ENCODE measurements around the gene OTOG.

The OTOG gene

DNA sequence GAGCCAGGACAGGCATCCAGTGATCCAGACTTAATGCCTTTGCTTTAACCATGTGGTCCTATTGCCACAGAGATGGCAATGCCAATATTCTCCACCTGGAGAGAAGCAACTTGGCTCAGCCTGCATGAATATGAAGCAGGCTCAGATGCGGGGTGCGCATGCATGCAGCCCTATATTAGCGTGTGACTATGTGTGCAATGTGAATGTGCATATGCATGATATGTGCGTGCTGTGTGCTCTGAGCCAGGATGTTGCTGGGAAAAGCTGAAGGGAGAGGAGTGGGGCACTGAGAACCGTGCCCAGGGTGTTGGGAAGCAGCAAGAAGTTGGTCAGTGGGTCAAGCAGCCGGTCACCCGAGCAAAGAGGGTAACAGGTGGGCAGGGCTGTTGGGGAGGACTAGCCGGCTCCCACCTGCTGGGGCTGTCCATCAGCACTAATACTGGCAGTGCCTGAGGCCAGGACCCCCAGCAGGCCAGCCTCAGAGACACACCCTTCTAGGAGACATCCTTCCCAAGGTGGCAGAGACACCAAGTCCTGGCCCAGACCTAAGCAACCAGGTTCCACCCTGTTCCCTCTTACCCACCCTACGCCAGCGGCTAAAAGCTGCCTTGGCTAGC lies 147.5 kb downstream of the OTOG start:
- DNase-seq (ENCODE audit: low read depth): no peak
- TF ChIP-seq, protein P1, sequence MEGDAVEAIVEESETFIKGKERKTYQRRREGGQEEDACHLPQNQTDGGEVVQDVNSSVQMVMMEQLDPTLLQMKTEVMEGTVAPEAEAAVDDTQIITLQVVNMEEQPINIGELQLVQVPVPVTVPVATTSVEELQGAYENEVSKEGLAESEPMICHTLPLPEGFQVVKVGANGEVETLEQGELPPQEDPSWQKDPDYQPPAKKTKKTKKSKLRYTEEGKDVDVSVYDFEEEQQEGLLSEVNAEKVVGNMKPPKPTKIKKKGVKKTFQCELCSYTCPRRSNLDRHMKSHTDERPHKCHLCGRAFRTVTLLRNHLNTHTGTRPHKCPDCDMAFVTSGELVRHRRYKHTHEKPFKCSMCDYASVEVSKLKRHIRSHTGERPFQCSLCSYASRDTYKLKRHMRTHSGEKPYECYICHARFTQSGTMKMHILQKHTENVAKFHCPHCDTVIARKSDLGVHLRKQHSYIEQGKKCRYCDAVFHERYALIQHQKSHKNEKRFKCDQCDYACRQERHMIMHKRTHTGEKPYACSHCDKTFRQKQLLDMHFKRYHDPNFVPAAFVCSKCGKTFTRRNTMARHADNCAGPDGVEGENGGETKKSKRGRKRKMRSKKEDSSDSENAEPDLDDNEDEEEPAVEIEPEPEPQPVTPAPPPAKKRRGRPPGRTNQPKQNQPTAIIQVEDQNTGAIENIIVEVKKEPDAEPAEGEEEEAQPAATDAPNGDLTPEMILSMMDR (conservative IDR thresholded peaks at IDR 0.05; ENCODE audit: low read depth, low read length): no peak
- no peak overlapping the region for H3K4me3 ChIP-seq (ENCODE audit: low read depth, low read length)

DNA sequence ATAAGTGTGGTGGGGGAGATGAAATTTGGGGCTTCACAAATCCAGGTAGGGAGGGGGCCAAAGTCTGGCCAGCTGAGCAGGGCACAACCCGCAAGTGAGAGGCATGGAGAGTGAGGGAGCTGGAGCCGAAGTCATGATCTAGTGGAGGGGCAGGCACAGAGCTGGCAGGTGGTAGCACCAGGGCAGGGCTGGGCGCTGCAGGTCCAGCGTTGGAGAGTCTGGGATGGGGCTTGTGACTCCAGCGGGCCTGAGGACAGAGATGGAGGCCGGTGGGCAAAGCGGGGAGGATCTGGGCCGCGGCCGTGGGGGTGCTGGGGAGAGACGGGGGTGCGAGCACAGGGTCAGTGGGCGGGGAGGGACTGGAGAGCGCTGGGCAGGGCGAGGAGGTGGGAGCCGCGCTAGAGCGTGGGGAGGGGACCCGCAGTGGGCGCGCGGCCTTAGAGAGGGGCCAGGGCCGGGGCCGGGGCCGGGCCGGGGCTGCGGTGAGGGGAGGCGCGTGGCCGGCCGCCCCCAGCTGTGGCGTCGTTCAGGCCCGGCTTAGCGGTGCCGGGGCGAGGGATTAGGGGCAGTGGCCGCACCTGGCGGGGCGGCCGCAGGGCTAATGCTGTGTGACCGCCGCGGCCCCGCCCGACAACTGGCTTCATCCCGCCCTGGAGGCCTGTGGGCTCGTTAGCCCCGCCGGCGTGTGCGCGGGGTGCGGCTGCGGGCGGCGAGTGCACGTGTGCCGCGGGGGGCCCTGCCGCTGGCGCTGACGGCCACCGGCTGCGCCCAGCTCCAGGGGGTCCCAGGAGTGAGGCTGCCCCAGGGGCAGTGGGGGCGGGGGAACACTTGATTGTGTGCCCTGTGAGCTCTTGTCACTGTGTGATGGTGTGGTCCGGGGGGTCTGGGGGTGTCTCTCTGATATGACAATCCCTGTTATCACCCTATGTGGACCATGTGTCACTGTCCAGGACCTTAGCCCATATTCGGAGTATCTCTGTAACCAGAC lies 148.7 kb downstream of the OTOG start:
- TF ChIP-seq, protein P1 (conservative IDR thresholded peaks at IDR 0.05; ENCODE audit: low read depth, low read length): no peak
- H3K4me3 ChIP-seq (ENCODE audit: low read depth, low read length): no peak overlapping the region
- no peak for DNase-seq (ENCODE audit: low read depth)

DNA sequence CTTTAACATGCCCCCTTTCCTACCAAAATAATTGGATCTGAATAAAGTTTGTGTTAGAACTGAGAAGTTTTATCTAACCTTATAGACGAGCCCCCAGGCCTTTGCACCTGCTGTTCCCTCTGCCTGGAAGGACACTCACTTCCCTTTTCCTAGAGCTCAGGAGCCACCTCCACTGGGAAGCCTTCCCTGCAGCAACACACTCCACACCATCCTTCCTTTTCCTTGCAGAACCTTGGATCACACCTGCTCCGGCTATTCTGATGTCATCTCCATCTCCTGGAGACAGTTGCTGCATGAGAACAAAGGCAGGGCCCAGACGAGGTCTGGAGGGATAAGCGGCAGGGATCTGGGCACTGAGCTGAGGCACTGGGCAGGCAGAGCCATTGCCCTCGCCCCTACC lies 149.7 kb downstream of the OTOG start:
- H3K4me3 ChIP-seq (ENCODE audit: low read depth, low read length): no peak overlapping the region
- TF ChIP-seq, protein P1 (conservative IDR thresholded peaks at IDR 0.05; ENCODE audit: low read depth, low read length): no peak
- DNase-seq (ENCODE audit: low read depth): no peak
